Keratinocyte (primary cell): ENCODE measurements around the gene CCDC181.

ENCODE experiments used
- CTCF ChIP-seq, 3 experiments: IDR thresholded peaks in 1 of 3; conservative IDR thresholded peaks in 1 of 3; optimal IDR thresholded peaks in 1 of 3; 2 replicates in 2 of 3; 3 replicates in 1 of 3; pipeline versions ENCODE3 to v1.5.1; 2011; ENCODE audit warnings: low read length in 3 of 3, mild to moderate bottlenecking in 3 of 3, moderate library complexity in 2 of 3, control low read depth in 1 of 3, inconsistent platforms in 1 of 3; ENCODE audit not compliant: insufficient read depth in 2 of 3; ENCODE audit errors: extremely low read depth in 1 of 3
- EZH2 ChIP-seq: IDR thresholded peaks from one replicate; pipeline ENCODE4 v1.6.1; 2012; ENCODE audit warnings: inconsistent platforms, mild to moderate bottlenecking, low read length, moderate library complexity

- TF ChIP-seq CTCF (optimal IDR thresholded peaks at IDR 0.05 in 1 of 3, IDR thresholded peaks at IDR 0.05 in 1 of 3, conservative IDR thresholded peaks at IDR 0.05 in 1 of 3; ENCODE audit: extremely low read depth in 1 of 3, insufficient read depth in 2 of 3, low read length in 3 of 3) (no peak), EZH2 (no peak)
Observed at GRCh38 chr1:169363046-169363730, 64.1 kb downstream of the CCDC181 start.
